G401.6 (cell line): ENCODE measurements around the gene CSF3.
"Not testable (repeated sequence)": the region's sequence is repeated elsewhere in the genome, so short reads cannot be mapped to it uniquely, and the experiment has no call there.

Source experiments
- FAIRE-seq: peaks from 2 replicates; lab custom pipeline; 2012; peaks lifted over from hg19 to GRCh38; lab: Jason Lieb, UNC

CSF3 gene

DNA sequence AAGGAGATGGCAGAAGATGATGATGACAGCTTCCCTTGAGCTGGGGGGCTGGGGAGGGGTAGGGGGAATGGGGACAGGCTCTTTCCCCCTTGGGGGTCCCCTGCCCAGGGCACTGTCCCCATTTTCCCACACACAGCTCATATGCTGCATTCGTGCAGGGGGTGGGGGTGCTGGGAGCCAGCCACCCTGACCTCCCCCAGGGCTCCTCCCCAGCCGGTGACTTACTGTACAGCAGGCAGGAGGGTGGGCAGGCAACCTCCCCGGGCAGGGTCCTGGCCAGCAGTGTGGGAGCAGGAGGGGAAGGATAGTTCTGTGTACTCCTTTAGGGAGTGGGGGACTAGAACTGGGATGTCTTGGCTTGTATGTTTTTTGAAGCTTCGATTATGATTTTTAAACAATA lies 17.7 kb upstream of the CSF3 start:
- FAIRE-seq: no peak

DNA sequence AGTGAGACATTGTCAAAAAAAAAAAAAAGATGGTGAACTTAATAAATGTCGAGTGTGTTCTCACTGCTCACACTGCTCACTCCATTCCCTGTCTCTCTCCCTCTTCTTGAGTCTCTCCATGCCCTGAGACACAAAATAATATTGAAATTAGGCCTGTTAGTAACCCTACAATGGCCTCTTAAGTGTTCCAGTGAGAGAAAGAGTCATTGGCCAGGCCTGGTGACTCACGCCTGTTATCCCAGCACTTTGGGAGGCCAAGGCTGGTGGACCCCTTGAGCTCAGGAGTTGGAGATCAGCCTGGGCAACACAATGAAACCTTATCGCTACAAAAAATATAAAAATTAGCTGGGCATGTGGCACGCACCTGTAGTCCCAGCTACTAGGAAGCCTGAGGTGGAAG lies 16.2 kb upstream of the CSF3 start:
- FAIRE-seq: no peak

DNA sequence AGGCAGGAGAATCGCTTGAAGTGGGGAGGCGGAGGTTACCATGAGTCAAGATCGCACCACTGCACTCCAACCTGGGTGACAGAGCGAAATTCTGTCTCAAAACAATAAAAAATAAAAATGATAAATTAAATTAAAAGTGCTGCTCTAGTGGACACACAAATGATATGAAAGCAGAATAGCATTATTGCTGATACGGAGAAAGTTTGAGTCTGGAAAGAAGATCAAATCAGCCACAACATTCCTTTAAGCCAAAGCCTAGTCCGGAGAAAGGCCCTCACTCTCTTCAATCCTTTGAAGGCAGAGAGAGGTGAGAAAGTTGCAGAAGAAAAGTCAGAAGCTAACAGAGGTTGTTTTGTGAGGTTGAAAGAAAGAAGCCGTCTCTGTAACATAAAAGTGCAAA lies 15.1 kb upstream of the CSF3 start:
- FAIRE-seq: no peak

DNA sequence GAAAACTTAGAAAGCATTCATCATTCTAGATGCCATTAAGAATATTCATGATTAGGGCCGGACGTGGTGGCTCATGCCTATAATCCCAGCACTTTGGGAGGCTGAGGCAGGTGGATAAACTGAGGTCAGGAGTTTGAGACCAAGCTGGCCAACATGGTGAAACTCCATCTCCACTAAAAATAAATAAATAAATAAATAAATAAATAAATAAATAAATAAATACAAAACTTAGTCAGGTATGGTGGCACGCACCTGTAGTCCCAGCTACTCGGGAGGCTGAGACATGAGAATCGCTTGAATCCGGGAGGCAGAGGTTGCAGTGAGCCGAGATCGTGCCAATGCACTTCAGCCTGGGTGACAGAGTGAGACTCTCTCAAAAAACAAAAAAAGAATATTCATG lies 13.9 kb upstream of the CSF3 start:
- FAIRE-seq: not testable (repeated sequence)

DNA sequence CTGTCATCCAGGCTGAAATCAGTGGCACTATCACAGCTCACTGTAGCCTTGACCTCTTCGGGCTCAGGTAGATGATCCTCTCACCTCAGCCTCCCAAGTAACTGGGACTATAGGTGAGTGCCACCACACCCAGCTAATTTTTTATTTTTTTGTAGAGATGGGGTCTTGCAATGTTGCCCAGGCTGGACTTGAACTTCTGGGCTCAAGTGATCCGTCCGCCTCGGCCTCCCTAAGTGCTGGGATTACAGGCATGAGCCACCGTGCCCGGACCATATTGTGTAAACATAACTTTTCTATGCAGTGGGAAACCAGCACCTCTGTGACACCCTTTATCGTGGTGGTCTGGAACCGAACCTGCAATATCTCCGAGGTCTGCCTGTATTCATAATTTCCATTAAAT lies 11.2 kb upstream of the CSF3 start:
- FAIRE-seq: no peak

DNA sequence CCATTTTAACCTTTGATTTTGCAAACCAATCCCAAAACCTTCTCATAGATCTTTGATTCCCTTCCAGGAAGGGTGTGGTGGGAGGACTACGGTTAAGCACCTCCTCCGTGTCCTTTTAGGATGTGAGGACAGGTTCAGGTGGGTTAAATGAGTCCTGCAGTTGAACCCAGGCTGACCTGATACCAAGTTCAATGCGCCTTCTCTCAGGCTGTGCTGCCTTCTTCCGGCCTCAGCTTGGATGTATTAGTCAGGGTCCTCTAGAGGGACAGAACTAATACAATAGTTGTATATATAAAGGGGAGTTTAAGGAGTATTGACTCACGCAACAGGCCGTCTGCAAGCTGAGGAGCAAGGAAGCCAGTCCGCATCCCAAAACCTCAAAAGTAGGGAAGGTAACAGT lies 10.5 kb upstream of the CSF3 start:
- no peak for FAIRE-seq

DNA sequence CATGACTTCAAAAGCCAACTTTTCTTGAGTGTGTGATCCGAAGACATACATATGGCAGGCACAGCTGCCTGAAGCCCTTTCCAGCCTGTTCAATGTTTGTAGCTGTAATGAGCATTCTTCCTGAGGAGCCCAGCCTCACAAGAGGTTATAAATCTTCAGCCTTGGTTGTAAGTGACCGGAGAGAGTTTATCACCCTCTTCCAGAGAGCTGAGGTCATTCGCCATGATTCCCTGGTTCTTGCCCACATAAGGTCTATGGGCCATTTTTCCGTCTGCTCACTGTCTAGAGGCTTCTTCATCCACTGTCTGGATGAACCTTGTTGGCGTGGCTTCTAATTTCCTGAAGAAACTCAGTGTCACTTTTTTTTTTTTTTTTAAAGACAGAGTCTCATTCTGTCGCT lies 9.7 kb upstream of the CSF3 start:
- no peak for FAIRE-seq

DNA sequence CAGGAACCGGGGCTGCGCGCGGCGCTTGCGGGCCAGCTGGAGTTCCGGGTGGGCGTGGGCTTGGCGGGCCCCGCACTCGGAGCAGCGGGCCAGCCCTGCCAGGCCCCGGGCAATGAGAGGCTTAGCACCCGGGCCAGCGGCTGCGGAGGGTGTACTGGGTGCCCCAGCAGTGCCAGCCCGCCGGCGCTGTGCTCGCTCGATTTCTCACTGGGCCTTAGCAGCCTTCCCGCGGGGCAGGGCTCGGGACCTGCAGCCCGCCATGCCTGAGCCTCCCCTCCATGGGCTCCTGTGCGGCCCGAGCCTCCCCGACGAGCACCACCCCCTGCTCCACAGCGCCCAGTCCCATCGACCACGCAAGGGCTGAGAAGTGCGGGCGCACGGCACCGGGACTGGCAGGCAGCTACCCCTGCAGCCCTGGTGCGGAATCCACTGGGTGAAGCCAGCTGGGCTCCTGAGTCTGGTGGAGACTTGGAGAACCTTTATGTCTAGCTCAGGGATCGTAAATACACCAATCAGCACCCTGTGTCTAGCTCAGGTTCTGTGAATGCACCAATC lies 4.2 kb upstream of the CSF3 start:
- not testable (repeated sequence) for FAIRE-seq

DNA sequence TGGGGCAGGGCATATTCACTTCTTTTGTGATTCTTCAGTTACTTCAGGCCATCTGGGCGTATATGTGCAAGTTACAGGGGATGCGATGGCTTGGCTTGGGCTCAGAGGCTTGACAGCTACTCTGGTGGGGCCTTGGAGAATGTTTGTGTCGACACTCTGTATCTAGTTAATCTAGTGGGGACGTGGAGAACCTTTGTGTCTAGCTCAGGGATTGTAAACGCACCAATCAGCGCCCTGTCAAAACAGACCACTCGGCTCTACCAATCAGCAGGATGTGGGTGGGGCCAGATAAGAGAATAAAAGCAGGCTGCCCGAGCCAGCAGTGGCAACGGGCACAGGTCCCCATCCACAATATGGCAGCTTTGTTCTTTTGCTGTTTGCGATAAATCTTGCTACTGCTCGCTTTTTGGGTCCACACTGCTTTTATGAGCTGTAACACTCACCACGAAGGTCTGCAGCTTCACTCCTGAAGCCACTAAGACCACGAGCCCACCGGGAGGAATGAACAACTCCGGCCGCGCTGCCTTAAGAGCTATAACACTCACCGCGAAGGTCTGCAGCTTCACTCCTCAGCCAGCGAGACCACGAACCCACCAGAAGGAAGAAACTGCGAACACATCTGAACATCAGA lies 3.1 kb upstream of the CSF3 start:
- FAIRE-seq: not testable (repeated sequence)

DNA sequence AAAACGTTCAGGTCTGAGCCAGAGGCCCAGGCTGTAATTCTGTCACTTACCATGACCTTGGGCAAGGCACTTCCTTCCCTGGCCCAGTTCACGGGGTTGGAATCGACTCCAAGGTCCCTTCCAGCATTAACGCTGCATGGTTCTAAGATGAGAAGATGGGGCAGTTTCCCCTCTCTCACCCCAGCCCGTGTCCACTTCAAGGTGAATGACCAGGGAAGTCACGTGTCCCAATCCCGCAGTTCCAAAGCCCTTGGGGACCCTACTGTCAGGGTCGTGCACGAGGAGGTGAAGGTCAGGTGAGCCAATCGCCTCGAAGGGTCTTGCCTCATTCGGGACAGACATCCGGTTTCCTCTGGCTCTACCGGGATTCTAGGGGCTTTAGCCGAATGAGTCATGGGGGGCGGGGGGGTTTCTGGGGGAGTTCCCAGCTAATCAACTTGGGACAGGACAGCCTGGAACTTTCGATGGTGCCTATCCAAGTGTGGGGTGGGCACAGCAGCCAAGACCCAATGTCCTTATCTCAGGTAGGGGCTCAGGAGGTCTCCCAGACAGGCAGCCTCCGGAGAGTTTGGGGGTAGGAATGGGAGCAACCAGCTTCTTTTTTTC lies 762 bp upstream of the CSF3 start:
- no peak for FAIRE-seq

DNA sequence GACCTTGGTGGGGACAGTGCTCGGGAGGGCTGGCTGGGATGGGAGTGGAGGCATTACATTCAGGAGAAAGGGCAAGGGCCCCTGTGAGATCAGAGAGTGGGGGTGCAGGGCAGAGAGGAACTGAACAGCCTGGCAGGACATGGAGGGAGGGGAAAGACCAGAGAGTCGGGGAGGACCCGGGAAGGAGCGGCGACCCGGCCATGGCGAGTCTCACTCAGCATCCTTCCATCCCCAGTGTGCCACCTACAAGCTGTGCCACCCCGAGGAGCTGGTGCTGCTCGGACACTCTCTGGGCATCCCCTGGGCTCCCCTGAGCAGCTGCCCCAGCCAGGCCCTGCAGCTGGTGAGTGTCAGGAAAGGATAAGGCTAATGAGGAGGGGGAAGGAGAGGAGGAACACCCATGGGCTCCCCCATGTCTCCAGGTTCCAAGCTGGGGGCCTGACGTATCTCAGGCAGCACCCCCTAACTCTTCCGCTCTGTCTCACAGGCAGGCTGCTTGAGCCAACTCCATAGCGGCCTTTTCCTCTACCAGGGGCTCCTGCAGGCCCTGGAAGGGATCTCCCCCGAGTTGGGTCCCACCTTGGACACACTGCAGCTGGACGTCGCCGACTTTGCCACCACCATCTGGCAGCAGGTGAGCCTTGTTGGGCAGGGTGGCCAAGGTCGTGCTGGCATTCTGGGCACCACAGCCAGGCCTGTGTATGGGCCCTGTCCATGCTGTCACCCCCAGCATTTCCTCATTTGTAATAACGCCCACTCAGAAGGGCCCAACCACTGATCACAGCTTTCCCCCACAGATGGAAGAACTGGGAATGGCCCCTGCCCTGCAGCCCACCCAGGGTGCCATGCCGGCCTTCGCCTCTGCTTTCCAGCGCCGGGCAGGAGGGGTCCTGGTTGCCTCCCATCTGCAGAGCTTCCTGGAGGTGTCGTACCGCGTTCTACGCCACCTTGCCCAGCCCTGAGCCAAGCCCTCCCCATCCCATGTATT lies 1.1 kb downstream of the CSF3 start:
- FAIRE-seq: no peak

DNA sequence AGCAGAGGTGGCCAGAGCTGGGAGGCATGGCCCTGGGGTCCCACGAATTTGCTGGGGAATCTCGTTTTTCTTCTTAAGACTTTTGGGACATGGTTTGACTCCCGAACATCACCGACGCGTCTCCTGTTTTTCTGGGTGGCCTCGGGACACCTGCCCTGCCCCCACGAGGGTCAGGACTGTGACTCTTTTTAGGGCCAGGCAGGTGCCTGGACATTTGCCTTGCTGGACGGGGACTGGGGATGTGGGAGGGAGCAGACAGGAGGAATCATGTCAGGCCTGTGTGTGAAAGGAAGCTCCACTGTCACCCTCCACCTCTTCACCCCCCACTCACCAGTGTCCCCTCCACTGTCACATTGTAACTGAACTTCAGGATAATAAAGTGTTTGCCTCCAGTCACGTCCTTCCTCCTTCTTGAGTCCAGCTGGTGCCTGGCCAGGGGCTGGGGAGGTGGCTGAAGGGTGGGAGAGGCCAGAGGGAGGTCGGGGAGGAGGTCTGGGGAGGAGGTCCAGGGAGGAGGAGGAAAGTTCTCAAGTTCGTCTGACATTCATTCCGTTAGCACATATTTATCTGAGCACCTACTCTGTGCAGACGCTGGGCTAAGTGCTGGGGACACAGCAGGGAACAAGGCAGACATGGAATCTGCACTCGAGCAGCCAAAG lies 2.3 kb downstream of the CSF3 start:
- no peak for FAIRE-seq

DNA sequence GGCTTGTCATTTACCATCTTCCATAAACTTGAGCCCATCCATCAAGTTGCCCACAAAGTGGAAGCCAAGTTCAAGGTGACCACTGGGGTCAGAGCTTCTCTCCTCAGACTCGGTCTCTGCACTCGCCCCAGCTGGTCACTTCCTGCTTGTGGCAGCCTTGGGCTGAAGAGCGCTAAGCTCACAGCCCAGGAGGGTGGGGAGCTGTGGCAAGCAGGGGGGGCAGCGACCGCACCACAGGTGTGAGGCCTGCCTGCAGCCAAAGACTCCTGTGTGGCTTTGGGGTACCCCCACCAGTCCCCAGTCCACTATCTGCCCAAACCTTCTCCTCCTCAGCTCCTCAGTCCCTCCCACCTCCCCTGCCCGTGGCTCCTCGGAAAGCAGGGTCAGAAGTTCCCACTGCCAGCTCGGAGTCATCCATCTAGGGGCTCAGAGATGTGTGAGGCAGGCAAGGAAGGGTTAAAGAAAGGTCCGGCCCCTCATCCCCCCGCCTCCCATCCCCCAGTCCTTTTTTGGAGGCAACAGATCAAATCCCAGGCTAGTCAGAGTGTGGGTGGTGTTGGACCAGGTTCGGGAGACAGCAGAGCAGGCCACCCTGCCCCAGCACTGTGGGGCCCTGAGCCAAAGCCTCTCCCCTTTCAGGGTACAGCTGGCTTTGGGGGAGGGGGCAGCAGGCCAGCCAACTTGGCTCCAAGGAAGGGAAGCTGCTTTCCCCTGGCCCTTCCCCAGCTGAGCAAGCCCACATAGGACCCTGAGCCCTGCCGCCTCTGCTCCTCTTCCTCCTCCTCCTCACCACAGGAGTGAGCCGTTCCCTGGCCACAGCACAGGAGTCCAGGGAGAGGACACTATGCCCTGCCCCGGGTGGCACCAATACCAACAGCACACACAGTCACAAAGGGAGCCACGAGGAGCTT lies 3.2 kb downstream of the CSF3 start:
- no peak for FAIRE-seq

DNA sequence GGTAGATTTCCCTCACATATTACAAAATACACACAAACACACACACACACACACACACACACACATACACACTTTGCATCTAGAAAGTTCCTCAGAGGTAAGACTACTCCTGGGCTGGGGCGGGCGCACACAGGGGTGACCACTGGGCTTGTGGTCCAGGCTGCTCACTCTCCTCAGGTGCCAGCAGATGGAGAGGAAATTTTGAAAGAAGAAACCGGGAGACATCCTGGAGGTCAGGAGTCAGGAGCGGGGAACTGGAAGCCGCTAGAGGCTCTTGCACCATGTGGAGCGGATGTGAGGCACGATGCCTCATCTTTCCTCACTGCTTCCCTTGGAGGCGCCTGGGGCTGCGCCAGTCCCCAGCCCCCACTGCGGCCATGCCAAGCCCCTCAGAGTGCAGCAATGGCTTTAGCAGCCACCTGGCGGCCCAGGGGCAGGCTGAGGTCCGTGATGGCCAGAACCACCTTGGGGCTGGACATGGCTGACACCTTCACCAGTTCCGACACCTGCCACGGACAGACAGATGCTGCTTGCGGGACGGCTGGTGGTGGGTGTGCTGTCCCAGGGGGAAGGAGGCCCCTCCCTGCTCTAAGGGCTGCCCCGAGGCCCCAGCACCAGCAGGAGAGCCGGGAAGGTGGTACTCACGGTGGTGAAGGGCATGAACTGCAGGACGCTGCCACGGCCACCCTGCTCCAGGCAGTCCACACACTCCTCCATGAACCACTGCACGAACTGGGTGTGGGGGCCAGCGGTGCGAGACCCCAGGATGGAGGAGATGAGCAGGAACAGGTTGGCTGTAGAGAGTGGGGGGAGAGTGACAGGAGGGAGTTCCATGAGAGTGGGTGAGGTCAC lies 4.1 kb downstream of the CSF3 start:
- no peak for FAIRE-seq

DNA sequence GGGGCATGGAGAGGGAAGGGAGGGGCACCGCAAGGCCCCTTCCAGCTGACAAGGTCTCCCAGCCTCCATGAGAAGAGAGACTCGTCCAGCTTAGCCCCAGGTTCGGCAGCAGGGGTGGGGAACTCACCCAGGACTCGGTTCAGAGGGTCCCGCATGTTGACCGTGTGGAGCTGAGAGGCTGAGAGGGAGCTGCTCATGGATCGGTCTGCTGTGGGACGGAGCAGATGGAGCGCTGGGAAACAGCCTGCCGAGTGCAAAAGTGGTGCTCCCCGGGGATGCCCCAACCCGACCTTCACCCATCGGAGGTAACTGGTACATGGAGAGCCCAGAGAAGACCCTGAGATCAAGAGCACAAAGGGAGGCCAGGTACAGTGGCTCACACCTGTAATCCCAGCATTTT lies 4.9 kb downstream of the CSF3 start:
- no peak for FAIRE-seq

DNA sequence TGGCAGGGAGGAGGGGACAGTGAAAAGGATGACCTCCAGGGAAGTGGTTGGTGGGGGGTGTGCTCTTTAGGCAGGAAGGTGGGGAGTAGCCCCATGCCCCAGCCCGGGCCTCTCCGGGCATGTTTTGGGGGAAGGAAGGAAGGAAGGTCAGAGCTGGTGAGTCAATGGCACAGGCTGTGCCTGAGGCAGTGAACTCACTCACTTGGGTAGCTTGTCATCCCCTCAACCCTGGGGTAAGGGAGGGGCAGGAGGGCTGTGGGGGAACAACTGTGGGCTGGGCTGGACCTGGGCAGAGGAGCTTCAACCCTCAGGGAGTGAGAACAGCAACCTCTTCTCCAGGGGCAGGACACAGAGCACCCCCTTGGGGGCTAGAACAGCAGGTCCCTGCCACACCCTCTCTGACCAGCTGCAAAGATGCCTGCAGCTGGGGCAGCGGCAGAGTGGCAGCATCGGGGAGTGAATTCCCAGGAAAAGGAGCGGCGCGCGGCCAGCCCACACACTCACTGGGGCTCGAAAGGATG lies 6.3 kb downstream of the CSF3 start:
- FAIRE-seq: no peak

DNA sequence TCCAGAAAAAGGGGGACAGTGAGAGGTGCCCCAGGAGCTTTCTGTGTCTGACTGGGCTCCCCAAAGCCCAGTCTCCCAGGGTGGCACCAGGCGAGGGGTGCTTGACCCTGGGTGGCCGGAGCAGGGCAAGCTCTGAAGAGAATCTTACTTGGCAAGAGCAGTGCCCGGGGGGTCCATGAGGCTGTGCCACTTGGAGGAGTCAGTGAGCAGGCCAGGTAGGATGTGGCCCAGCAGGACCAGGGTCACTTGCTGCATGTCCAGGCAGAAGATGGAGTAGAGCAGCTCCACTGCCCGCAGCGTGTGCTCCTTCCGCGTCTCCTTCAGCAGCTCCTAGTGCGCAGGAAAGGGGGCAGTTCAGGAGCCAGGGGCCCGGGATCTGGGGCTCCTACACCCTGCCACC lies 7.3 kb downstream of the CSF3 start:
- FAIRE-seq: no peak

DNA sequence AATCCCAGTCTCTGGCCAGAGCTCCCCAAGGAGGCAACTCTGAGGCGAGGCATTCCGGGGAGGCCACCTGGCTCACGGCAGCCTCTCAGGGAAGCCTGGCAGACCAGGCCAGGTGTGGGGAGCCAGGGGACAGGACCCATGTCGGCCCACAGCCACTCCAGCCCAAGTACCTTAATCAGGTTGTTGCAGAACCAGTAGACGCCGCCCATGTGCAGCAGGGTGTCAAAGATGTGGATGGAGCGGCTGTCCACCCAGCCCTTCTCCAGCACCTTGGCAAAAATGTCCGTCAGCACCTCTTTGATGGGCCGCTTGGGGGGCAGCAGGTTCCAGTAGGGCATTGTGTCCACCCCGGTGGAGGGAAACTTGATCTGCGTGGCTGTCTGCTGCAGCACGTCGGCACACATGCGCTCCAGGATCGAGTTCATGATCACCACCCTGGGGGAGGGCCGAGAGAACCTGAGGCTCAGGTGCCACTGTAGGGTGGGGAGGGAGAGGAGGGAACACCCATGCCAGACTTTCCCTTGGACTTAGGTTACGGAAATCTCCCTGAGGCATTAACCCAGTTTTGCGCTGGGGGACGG lies 7.8 kb downstream of the CSF3 start:
- FAIRE-seq: no peak

DNA sequence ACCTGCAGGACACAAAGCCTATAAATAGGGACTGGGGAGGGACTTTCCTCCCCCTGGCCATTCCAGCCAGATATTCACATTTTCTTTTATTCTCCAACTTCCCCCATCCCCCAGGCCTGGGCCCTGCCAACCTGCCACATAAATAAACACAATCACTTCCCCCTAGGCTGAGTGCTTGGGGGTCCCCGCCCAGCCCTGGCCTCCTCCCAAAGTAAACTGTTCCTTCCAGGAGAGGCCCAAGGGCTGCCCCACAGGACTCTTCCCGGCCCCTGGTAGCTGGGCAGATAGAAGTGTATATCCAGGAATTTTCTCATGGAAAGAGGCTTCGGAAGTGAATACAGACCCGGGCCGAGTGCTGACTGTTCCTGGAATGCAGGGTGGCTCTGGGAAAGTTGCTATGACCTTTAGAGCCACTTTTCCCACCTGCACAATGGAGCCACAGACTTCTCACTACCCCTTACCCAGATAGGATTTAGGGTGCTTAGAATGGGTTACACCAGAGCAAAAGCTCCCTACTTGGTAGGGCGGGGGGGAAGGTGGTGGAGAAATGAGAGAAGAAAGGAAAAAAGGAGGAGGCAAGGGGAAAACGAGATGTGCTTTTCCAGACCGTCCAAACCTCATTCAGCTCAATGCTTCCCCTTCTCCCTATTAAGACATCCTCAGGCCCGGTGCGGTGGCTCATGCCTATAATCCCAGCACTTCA lies 8.5 kb downstream of the CSF3 start:
- FAIRE-seq: no peak
